Measurements from ENCODE around the gene ASB14.
"Not testable (repeated sequence)": the region's sequence is repeated elsewhere in the genome, so short reads cannot be mapped to it uniquely, and the experiment has no call there.

The ASB14 gene

GRCh38 chr3:57292159-57292896 is at the start of gene ASB14:
ASB14 (minus strand) TSS chr3:57292685; CDS start chr3:57292033, 652 bp downstream.
- H3K4me3 ChIP-seq (ENCODE audit: low read depth, low read length) = no peak within 1 kb of the TSS
- TF ChIP-seq CTCF (IDR thresholded peaks at IDR 0.05; ENCODE audit: borderline replicate concordance, insufficient read depth, low read depth, low read length) = no peak

GRCh38 chr3:57339071-57339642 is 46.7 kb upstream of the ASB14 start:
- not testable (repeated sequence) for H3K4me3 ChIP-seq (ENCODE audit: low read depth, low read length)

GRCh38 chr3:57338272-57339070 is 46.0 kb upstream of the ASB14 start:
- not testable (repeated sequence) for H3K4me3 ChIP-seq (ENCODE audit: low read depth, low read length)

- TF ChIP-seq CTCF (IDR thresholded peaks at IDR 0.05; ENCODE audit: borderline replicate concordance, insufficient read depth, low read depth, low read length) = no peak
- no peak overlapping the region for H3K4me3 ChIP-seq (ENCODE audit: low read depth, low read length)
These were observed 42.9 kb upstream of the ASB14 start for GRCh38 chr3:57335283-57335938.

- TF ChIP-seq CTCF (IDR thresholded peaks at IDR 0.05; ENCODE audit: borderline replicate concordance, insufficient read depth, low read depth, low read length) = no peak
- no peak overlapping the region for H3K4me3 ChIP-seq (ENCODE audit: low read depth, low read length)
These were observed 38.7 kb upstream of the ASB14 start for GRCh38 chr3:57331078-57331610.

- not testable (repeated sequence) for H3K4me3 ChIP-seq (ENCODE audit: low read depth, low read length)
These were observed 34.0 kb upstream of the ASB14 start for GRCh38 chr3:57326498-57326897.

GRCh38 chr3:57314204-57314603 is 21.7 kb upstream of the ASB14 start:
- TF ChIP-seq CTCF (IDR thresholded peaks at IDR 0.05; ENCODE audit: borderline replicate concordance, insufficient read depth, low read depth, low read length) = no peak
- H3K4me3 ChIP-seq (ENCODE audit: low read depth, low read length) = no peak overlapping the region

GRCh38 chr3:57309769-57310360 is 17.4 kb upstream of the ASB14 start:
- no peak for TF ChIP-seq CTCF (IDR thresholded peaks at IDR 0.05; ENCODE audit: borderline replicate concordance, insufficient read depth, low read depth, low read length)
- H3K4me3 ChIP-seq (ENCODE audit: low read depth, low read length) = no peak overlapping the region

GRCh38 chr3:57303520-57303919 is 11.0 kb upstream of the ASB14 start:
- not testable (repeated sequence) for H3K4me3 ChIP-seq (ENCODE audit: low read depth, low read length)
